H1 (cell line): Measurements from ENCODE around the gene DCAF6. TPM values are rescaled to one million over a fixed set of nuclear protein-coding genes. Genes with fewer than 3 reads are reported as not detected.

Source experiments
- CTCF ChIA-PET: fragments of 300-600 bp; sonication (Branson Sonifier 250); formaldehyde crosslinking; loops from one replicate; lab custom pipeline; 2021; ENCODE audit not compliant: partially characterized antibody; lab: Charles Lee
- POLR2A ChIA-PET: fragments of 300-600 bp; sonication (Branson Sonifier 250); formaldehyde crosslinking; loops from one replicate; lab custom pipeline; 2021; ENCODE audit warnings: inconsistent platforms; ENCODE audit not compliant: partially characterized antibody; lab: Charles Lee
- DNase-seq, 2 experiments: peaks; one replicate each; pipeline versions ENCODE4 v3.0.0 to v3.0.0-alpha.2; 2010 to 2022; ENCODE audit warnings: low spot score in 2 of 2, low read depth in 1 of 2, mixed read lengths in 1 of 2
- FAIRE-seq: peaks from 2 replicates; lab custom pipeline; 2011; peaks lifted over from hg19 to GRCh38; lab: Jason Lieb, UNC
- H2AFZ ChIP-seq: 2 replicates; pipeline ENCODE4 v1.8.1; 2012; ENCODE audit warnings: low read length, inconsistent platforms
- H2AK5ac ChIP-seq: 2 replicates; pipeline ENCODE4 v1.6.1; 2013; ENCODE audit warnings: low read depth, low read length
- H2BK120ac ChIP-seq: replicated peaks from 2 replicates; pipeline ENCODE3; 2013; ENCODE audit warnings: low read depth, low read length, inconsistent platforms
- H2BK12ac ChIP-seq: 2 replicates; pipeline ENCODE4 v1.6.1; 2013; ENCODE audit warnings: low read depth, low read length
- H2BK15ac ChIP-seq: 2 replicates; pipeline ENCODE4 v1.6.1; 2013; ENCODE audit warnings: low read length
- H2BK20ac ChIP-seq: 2 replicates; pipeline ENCODE4 v1.6.1; 2013; ENCODE audit warnings: low read length
- H2BK5ac ChIP-seq: 2 replicates; pipeline ENCODE4 v1.6.1; 2013; ENCODE audit warnings: low read depth, low read length
- H3K14ac ChIP-seq: 2 replicates; pipeline ENCODE4 v1.6.1; 2013; ENCODE audit warnings: inconsistent platforms; ENCODE audit not compliant: insufficient read length
- H3K18ac ChIP-seq: 2 replicates; pipeline ENCODE4 v1.6.1; 2013; ENCODE audit warnings: low read length; ENCODE audit errors: extremely low read depth
- H3K23ac ChIP-seq: 2 replicates; pipeline ENCODE4 v1.6.1; 2013; ENCODE audit warnings: inconsistent platforms; ENCODE audit not compliant: insufficient read length
- H3K23me2 ChIP-seq: 2 replicates; pipeline ENCODE4 v1.6.1; 2013; ENCODE audit warnings: low read depth, low read length
- H3K27ac ChIP-seq: 2 replicates; pipeline ENCODE4 v1.6.1; 2011; ENCODE audit warnings: low read depth, low read length, inconsistent platforms
- H3K27me3 ChIP-seq, 4 experiments: replicated peaks in 1 of 4; 1 replicate in 1 of 4; 2 replicates in 3 of 4; pipeline versions ENCODE4 v1.6.1 to v1.8.1; 2011 to 2013; ENCODE audit warnings: low read length in 3 of 4, mild to moderate bottlenecking in 3 of 4, inconsistent platforms in 2 of 4, mixed read lengths in 2 of 4, moderate library complexity in 1 of 4; ENCODE audit not compliant: control insufficient read depth in 3 of 4, insufficient read depth in 3 of 4; ENCODE audit errors: extremely low read depth in 1 of 4
- H3K36me3 ChIP-seq, 4 experiments: 2 replicates each; pipeline versions ENCODE4 v1.6.1 to v1.8.1; 2011 to 2013; ENCODE audit warnings: mild to moderate bottlenecking in 4 of 4, low read length in 3 of 4, moderate library complexity in 2 of 4, control low read depth in 1 of 4, inconsistent platforms in 1 of 4; ENCODE audit not compliant: insufficient read depth in 4 of 4, control insufficient read depth in 2 of 4
- H3K4ac ChIP-seq: replicated peaks from 2 replicates; pipeline ENCODE3; 2013; ENCODE audit warnings: low read length, low read depth, mixed read lengths, inconsistent platforms; ENCODE audit not compliant: insufficient read length
- H3K4me1 ChIP-seq, 4 experiments: replicated peaks in 1 of 4; 1 replicate in 1 of 4; 2 replicates in 3 of 4; pipeline versions ENCODE4 v1.6.1 to v1.8.1; 2011 to 2013; ENCODE audit warnings: low read length in 3 of 4, inconsistent platforms in 2 of 4, mixed read lengths in 1 of 4; ENCODE audit not compliant: insufficient read depth in 4 of 4, control insufficient read depth in 3 of 4
- H3K4me2 ChIP-seq, 2 experiments: 2 replicates each; pipeline versions ENCODE4 v1.6.1 to v1.8.1; 2011 to 2013; ENCODE audit warnings: low read depth in 2 of 2, low read length in 2 of 2, control low read depth in 1 of 2, inconsistent platforms in 1 of 2, mild to moderate bottlenecking in 1 of 2; ENCODE audit not compliant: insufficient read depth in 1 of 2
- H3K4me3 ChIP-seq, 4 experiments: fragments of 200-600, 300-600 bp in 1 of 4; sonication (generic), shearing (Covaris generic), sonication (Bioruptor Twin) in 1 of 4; 2 replicates each; pipeline versions ENCODE4 v1.5.1 to v1.8.1; 2011 to 2016; ENCODE audit warnings: low read length in 4 of 4, low read depth in 3 of 4, control low read depth in 2 of 4, inconsistent platforms in 2 of 4, mild to moderate bottlenecking in 2 of 4, mixed read lengths in 1 of 4, moderate library complexity in 1 of 4; ENCODE audit not compliant: insufficient read depth in 2 of 4; ENCODE audit errors: extremely low read depth in 1 of 4
- H3K56ac ChIP-seq: replicated peaks from 2 replicates; pipeline ENCODE3; 2013; ENCODE audit warnings: low read depth, mild to moderate bottlenecking, mixed read lengths, low read length, inconsistent platforms; ENCODE audit not compliant: insufficient read length
- H3K79me1 ChIP-seq: 2 replicates; pipeline ENCODE4 v1.6.1; 2013; ENCODE audit warnings: low read depth, low read length, control low read depth
- H3K79me2 ChIP-seq, 2 experiments: 2 replicates each; pipeline versions ENCODE4 v1.6.1 to v1.8.1; 2012 to 2013; ENCODE audit warnings: low read length in 2 of 2, mild to moderate bottlenecking in 2 of 2, inconsistent platforms in 1 of 2; ENCODE audit not compliant: insufficient read depth in 2 of 2, control insufficient read depth in 1 of 2
- H3K9ac ChIP-seq, 4 experiments: replicated peaks in 1 of 4; 1 replicate in 1 of 4; 2 replicates in 3 of 4; pipeline versions ENCODE4 v1.6.1 to v1.8.1; 2011 to 2013; ENCODE audit warnings: low read depth in 3 of 4, low read length in 3 of 4, control low read depth in 2 of 4, mild to moderate bottlenecking in 2 of 4, moderate library complexity in 2 of 4, inconsistent platforms in 1 of 4; ENCODE audit errors: extremely low read depth in 1 of 4
- H3K9me3 ChIP-seq, 2 experiments: 2 replicates each; pipeline versions ENCODE4 v1.6.1 to v1.8.1; 2012 to 2013; ENCODE audit warnings: mild to moderate bottlenecking in 2 of 2, moderate library complexity in 2 of 2, control low read depth in 1 of 2, inconsistent platforms in 1 of 2, low read depth in 1 of 2, low read length in 1 of 2, mixed read lengths in 1 of 2; ENCODE audit not compliant: insufficient read depth in 2 of 2
- H4K20me1 ChIP-seq, 2 experiments: replicated peaks in 1 of 2; 2 replicates each; pipeline versions ENCODE3 to v1.8.1; 2011 to 2013; ENCODE audit warnings: inconsistent platforms in 2 of 2, low read length in 2 of 2, mild to moderate bottlenecking in 1 of 2; ENCODE audit not compliant: insufficient read depth in 2 of 2, control insufficient read depth in 1 of 2
- H4K5ac ChIP-seq: 2 replicates; pipeline ENCODE4 v1.6.1; 2013; ENCODE audit warnings: low read length, low read depth, mixed read lengths, inconsistent platforms; ENCODE audit not compliant: insufficient read length
- H4K8ac ChIP-seq: 2 replicates; pipeline ENCODE4 v1.8.0; 2013; ENCODE audit warnings: mild to moderate bottlenecking, moderate library complexity, low read length, inconsistent platforms; ENCODE audit not compliant: insufficient read depth; ENCODE audit errors: extremely low read depth
- H4K91ac ChIP-seq: replicated peaks from 2 replicates; pipeline ENCODE3; 2013; ENCODE audit warnings: low read length, mixed read lengths, inconsistent platforms; ENCODE audit not compliant: insufficient read length
- BACH1 ChIP-seq: IDR thresholded peaks from 2 replicates; pipeline ENCODE4 v1.6.1; 2012; ENCODE audit warnings: low read length, improper control_type of control experiment
- FOSL1 ChIP-seq: IDR thresholded peaks from 2 replicates; pipeline ENCODE4 v1.6.1; 2011; ENCODE audit warnings: mild to moderate bottlenecking, low read depth, low read length, moderate library complexity; ENCODE audit not compliant: insufficient read depth
- HDAC2 ChIP-seq, 2 experiments: fragments of 300-600 bp in 1 of 2; sonication (generic) in 1 of 2; IDR thresholded peaks; 2 replicates each; pipeline ENCODE4 v1.6.1; 2011 to 2012; ENCODE audit warnings: low read depth in 2 of 2, low read length in 2 of 2, mild to moderate bottlenecking in 2 of 2, moderate library complexity in 2 of 2, borderline replicate concordance in 1 of 2, inconsistent platforms in 1 of 2
- JUN ChIP-seq: IDR thresholded peaks from 2 replicates; pipeline ENCODE4 v1.6.1; 2011; ENCODE audit warnings: low read depth, mild to moderate bottlenecking, improper control_type of control experiment, low read length
- KDM4A ChIP-seq: IDR thresholded peaks from one replicate; pipeline ENCODE4 v1.7.1; 2012; ENCODE audit warnings: low read depth, mild to moderate bottlenecking, moderate library complexity, low read length, inconsistent platforms; ENCODE audit not compliant: severe bottlenecking
- MAX ChIP-seq: IDR thresholded peaks from 2 replicates; pipeline ENCODE4 v1.6.1; 2012; ENCODE audit warnings: inconsistent platforms
- RBBP5 ChIP-seq: IDR thresholded peaks from 2 replicates; pipeline ENCODE4 v1.7.1; 2012; ENCODE audit warnings: low read depth, mild to moderate bottlenecking, inconsistent platforms, low read length, moderate library complexity, borderline replicate concordance
- RXRA ChIP-seq: IDR thresholded peaks from 2 replicates; pipeline ENCODE4 v1.6.1; 2011; ENCODE audit warnings: low read depth, mild to moderate bottlenecking, low read length, moderate library complexity; ENCODE audit not compliant: insufficient read depth
- SAP30 ChIP-seq: fragments of 300-600 bp; sonication (generic); IDR thresholded peaks from 2 replicates; pipeline ENCODE4 v1.7.1; 2012; ENCODE audit warnings: low read length, moderate library complexity, mild to moderate bottlenecking, inconsistent platforms; ENCODE audit not compliant: insufficient read depth, insufficient replicate concordance
- SIN3A ChIP-seq, 2 experiments: IDR thresholded peaks in 1 of 2; conservative IDR thresholded peaks in 1 of 2; 2 replicates each; pipeline ENCODE4 v1.6.1; 2011 to 2012; ENCODE audit warnings: low read length in 2 of 2, improper control_type of control experiment in 1 of 2, low read depth in 1 of 2, mild to moderate bottlenecking in 1 of 2
- TAF7 ChIP-seq: optimal IDR thresholded peaks from 2 replicates; pipeline ENCODE3; 2011; ENCODE audit warnings: low read depth, mild to moderate bottlenecking, inconsistent platforms, low read length, moderate library complexity, borderline replicate concordance
- WGBS, 2 experiments: shearing (Covaris generic) in 1 of 2; methylation state at CpG; one replicate each; pipeline versions ENCODE4 v1.1.6 to v1.1.7; 2013 to 2015; ENCODE audit warnings: low lambda C conversion rate in 2 of 2, mixed read lengths in 2 of 2, inconsistent platforms in 1 of 2, low coverage in 1 of 2, missing lambda C conversion rate in 1 of 2; ENCODE audit not compliant: insufficient replicate concordance in 2 of 2, insufficient coverage in 1 of 2, insufficient read length in 1 of 2; ENCODE audit errors: extremely low coverage in 1 of 2, missing lambda C conversion rate in 1 of 2; 5-methylcytosine and 5-hydroxymethylcytosine counted together
- polyA plus RNA-seq, 7 experiments: library from polyadenylated mRNA; depleted of rRNA in 3 of 7; stranded (reverse) in 5 of 7; unstranded in 2 of 7; fragments of >200 nt in 5 of 7; fragments of 200-250 nt in 2 of 7; gene quantifications; 1 replicate in 5 of 7; 2 replicates in 1 of 7; 4 replicates in 1 of 7; pipeline versions ENCODE4 v1.2.1 to v1.2.3, GENCODE V29; 2011 to 2013; ENCODE audit warnings: missing spikeins in 2 of 7, mixed read lengths in 2 of 7
- total RNA-seq: library from RNA; stranded (reverse); fragmentation: NEBNext Ultra II Directional; extraction: Animal tissue kit (Norgen Biotek cat#: 25700); gene quantifications from 2 replicates; pipeline ENCODE4 v1.2.1, GENCODE V29; 2021

The DCAF6 gene
- total and polyA plus RNA-seq, 2 of the 8 experiments (the other 6 are each of a cell fraction or from before 2014, with no cell fraction given) = 12.3 to 17.4 TPM

DNA sequence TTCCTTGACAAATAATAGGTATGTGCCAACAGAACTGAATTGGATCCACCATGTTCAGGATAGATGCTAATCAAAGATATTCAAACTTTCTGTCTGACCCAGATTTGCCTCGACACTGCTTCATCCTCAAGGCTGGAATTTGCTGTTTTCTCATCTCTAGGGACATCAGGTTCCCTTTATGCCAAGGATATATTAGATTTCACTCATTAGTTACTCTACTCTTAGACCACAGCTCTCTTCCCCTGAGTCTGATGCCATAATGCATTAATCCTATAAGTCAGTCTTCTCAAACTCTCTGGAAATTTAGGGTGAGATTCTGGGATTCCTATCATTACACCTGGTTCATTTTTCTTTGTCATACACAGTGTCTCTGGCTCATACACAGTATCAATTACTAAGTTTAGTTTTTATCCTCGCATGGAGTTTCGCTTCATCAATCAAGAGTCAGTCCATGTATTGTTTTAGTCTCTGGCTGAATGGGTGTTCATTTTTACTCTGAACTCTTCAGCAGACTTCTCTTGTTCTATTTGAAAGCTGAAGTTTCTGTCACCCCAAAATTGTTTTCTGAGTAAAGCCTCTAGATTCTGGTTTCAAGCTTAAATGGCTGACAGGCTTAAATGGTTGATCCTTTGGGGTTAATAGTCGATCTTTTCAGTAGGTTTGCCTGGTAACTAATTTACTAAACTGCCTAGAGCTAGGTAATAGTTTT lies 9.3 kb upstream of the DCAF6 start:
- Histone ChIP-seq H4K91ac (no peak overlapping the region), H3K9me3 (no peaks in the 10 kb centered on the region), H2BK15ac (no peak overlapping the region), H3K4me2 (no peak overlapping the region), H4K8ac (no peak overlapping the region), H3K23ac (no peak overlapping the region), H3K27me3 (no peaks in the 10 kb centered on the region), H3K56ac (no peak overlapping the region), H3K18ac (no peak overlapping the region), H3K79me1 (no peaks in the 10 kb centered on the region; the same call in 1 of the 2 replicates), H3K14ac (no peak overlapping the region), H3K4me3 (no peak overlapping the region), H2BK5ac (no peak overlapping the region), H3K79me2 (0 out of 4 replicates have a peak, but pooled peaks cover 0 to 5% of the 10 kb centered on the region in 2 experiments), H3K27ac (no peak overlapping the region), H3K23me2 (no peaks in the 10 kb centered on the region), H3K36me3 (no peaks in the 10 kb centered on the region), H2AK5ac (no peak overlapping the region), H3K4ac (no peak overlapping the region), H2BK120ac (no peak overlapping the region), H2BK12ac (no peak overlapping the region), H2BK20ac (no peak overlapping the region), H4K5ac (no peak overlapping the region), H2AFZ (no peak overlapping the region), H3K9ac (no peak overlapping the region), H4K20me1 (peaks cover 0 to 2% of the 10 kb centered on the region in 2 experiments), H3K4me1 (peaks cover 0 to 3% (median 0%) of the 10 kb centered on the region in 4 experiments; a peak in 1 of 7 replicates)
- DNase-seq (no peak), FAIRE-seq (no peak)
- ChIA-PET POLR2A (interaction anchor here (0.9 to 3.3 kb wide), 3 partner anchors 9 to 12 kb away, joined by 3 to 19 read pairs (median 4); partner anchors contain the start of genes DCAF6 and MPC2), CTCF (interaction anchor here (1.3 to 2.2 kb wide), 2 partner anchors 13 to 22 kb away, joined by 4 to 6 read pairs; partner anchors contain the start of gene ADCY10)
- WGBS, 2 experiments = 86% methylated on average over 4 of the region's 4 CpGs; no CpG with 5 or more reads in 1 of the 2 experiments
- TF ChIP-seq RBBP5 (no peak), BACH1 (no peak), SIN3A (conservative IDR thresholded peaks at IDR 0.05 in 1 of 2, IDR thresholded peaks at IDR 0.05 in 1 of 2; ENCODE audit: low read depth in 1 of 2, low read length in 2 of 2) (no peak), RXRA (no peak), HDAC2 (IDR thresholded peaks at IDR 0.05; ENCODE audit: borderline replicate concordance in 1 of 2, low read depth in 2 of 2, low read length in 2 of 2) (no peak), JUN (no peak), TAF7 (no peak), KDM4A (no peak), MAX (no peak), FOSL1 (no peak), SAP30 (no peak)
